GM12874 (cell line): ENCODE results near the gene ZNF79.

Source experiments
- CTCF ChIP-seq: IDR thresholded peaks from 2 replicates; pipeline ENCODE4 v1.5.1; 2011; ENCODE audit warnings: low read depth, mild to moderate bottlenecking, control low read depth, low read length, moderate library complexity; ENCODE audit not compliant: insufficient read depth

ZNF79 gene

GRCh38 chr9:127445851-127446712 lies 21.9 kb downstream of the ZNF79 start:
- TF ChIP-seq CTCF = no peak

GRCh38 chr9:127446713-127447415 lies 22.7 kb downstream of the ZNF79 start:
- no peak for TF ChIP-seq CTCF

GRCh38 chr9:127447416-127448111 lies 23.4 kb downstream of the ZNF79 start:
- TF ChIP-seq CTCF = no peak

- no peak for TF ChIP-seq CTCF
These were observed 24.1 kb downstream of the ZNF79 start for GRCh38 chr9:127448112-127448805.

- no peak for TF ChIP-seq CTCF
These were observed 25.3 kb downstream of the ZNF79 start for GRCh38 chr9:127449332-127449966.

- TF ChIP-seq CTCF = no peak
These were observed 26.1 kb downstream of the ZNF79 start for GRCh38 chr9:127450243-127450760.
